ENCODE measurements around the gene KLHL25.

The KLHL25 gene

DNA sequence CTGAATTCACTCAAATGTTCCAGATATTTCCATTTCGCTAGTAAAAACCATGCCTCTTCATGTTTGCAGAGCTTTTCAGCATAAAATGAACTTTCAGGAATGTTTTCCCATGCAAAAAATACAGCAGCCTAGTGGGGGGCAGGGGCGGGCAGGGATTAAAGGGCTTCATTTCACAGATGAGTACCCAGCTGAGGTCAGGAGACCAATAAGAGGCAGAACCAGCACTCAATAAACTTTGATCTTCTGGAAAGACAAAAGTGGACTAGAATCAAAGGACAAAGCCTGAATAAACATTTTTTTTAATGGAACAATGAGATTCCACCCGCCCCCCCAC lies 8.0 kb downstream of the KLHL25 start:
- ChIA-PET POLR2A (no interaction called here), CTCF (interaction anchor here (0.5 kb wide), 1 partner anchor 15 kb away, joined by 7 read pairs; no protein-coding TSS in a partner anchor)
- TF ChIP-seq LEF1 (IDR thresholded peaks at IDR 0.05; ENCODE audit: borderline replicate concordance) (no peak), HDGF (IDR thresholded peaks at IDR 0.05; ENCODE audit: borderline replicate concordance) (no peak), ARNT (IDR thresholded peaks at IDR 0.05) (no peak), L3MBTL2 (conservative IDR thresholded peaks at IDR 0.05) (no peak), TARDBP (IDR thresholded peaks at IDR 0.05) (no peak), SUZ12 (IDR thresholded peaks at IDR 0.05) (no peak), FOXM1 (IDR thresholded peaks at IDR 0.05; ENCODE audit: borderline replicate concordance) (no peak), NFRKB (IDR thresholded peaks at IDR 0.05) (no peak), CTBP1 (IDR thresholded peaks at IDR 0.05; ENCODE audit: borderline replicate concordance) (no peak), SP1 (IDR thresholded peaks at IDR 0.05) (no peak)
- no peak for DNase-seq (ENCODE audit: extremely low spot score)

DNA sequence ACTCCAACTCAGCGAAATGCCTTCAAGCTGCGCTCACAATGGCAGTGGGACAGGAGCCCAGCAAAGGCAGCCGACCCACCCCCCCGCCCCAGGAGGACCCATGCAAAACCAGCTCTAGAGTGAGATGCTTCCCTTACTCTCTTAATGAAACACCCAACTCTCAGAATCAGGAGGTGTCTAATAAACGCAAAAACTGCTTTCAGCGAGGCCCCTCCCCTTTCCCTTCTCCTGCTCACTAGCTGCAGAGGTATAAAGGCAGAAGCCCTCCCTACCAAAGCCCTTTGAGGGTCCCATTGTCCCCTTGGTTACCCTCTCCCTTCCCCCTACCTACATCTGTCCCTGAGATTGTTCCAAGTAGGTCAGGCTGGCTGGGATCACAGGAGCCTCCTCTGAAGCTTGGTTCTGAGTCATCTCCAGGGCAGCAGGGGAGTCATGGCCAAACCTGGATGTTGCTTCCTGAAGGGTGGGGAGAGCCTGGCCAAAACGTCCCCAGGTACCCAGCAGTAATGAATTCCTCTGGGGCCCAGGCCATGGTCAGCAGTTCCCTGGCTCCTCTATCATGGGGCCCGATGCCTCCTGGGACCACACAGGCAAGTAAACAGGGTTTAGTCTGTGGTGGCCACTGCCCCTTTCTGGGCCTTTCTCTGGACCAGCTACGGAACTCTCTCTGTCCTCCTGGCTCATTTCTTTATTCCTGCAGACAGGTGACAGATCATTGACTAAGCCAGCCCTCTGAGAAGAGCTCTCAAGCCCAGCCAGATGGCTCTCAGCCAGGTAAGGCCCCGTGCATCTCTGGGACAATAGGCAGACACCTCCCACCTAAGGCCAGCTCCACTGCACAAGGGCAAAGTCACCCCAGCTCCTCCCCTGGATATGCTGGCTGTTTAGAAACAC lies 8.6 kb downstream of the KLHL25 start:
- no peak for DNase-seq (ENCODE audit: extremely low spot score)

DNA sequence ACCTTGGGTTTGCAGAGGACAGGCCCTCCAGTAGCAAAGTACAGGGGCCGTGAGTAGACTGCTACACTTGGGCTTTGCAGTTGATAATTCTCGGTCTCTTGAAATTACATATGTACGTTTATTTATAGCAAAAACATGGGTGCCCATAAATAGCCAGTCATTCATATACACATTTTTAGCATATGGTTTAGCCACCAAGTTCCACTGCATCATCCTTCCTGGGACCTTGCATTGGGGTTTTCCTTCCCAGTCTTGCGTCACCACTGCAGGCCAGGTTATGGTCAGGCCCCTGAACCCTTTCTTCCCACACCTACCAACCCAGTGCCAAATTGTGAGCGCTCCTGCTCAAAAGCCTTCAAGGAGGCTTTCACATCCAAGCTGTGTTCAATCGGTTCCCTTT lies 12.7 kb downstream of the KLHL25 start:
- TF ChIP-seq NFRKB (IDR thresholded peaks at IDR 0.05) (no peak), SUZ12 (IDR thresholded peaks at IDR 0.05) (no peak), FOXK2 (IDR thresholded peaks at IDR 0.05) (no peak), FOXA1 (IDR thresholded peaks at IDR 0.05) (no peak), PKNOX1 (IDR thresholded peaks at IDR 0.05) (no peak), CTBP1 (IDR thresholded peaks at IDR 0.05; ENCODE audit: borderline replicate concordance) (no peak), BHLHE40 (IDR thresholded peaks at IDR 0.05; ENCODE audit: borderline replicate concordance) (no peak), SP1 (IDR thresholded peaks at IDR 0.05) (no peak), FOXM1 (IDR thresholded peaks at IDR 0.05; ENCODE audit: borderline replicate concordance) (no peak), TARDBP (IDR thresholded peaks at IDR 0.05) (no peak), L3MBTL2 (conservative IDR thresholded peaks at IDR 0.05) (no peak), LEF1 (IDR thresholded peaks at IDR 0.05; ENCODE audit: borderline replicate concordance) (no peak), HDGF (IDR thresholded peaks at IDR 0.05; ENCODE audit: borderline replicate concordance) (no peak), ARNT (IDR thresholded peaks at IDR 0.05) (no peak), ZNF384 (IDR thresholded peaks at IDR 0.05) (no peak), ELF4 (IDR thresholded peaks at IDR 0.05) (no peak)
- DNase-seq (ENCODE audit: extremely low spot score): no peak
- POLR2A ChIA-PET: no interaction called here
- CTCF ChIA-PET: no interaction called here

More for the DNA sequence above, 8.6 kb downstream of the KLHL25 start:
- ChIA-PET CTCF (interaction anchor here (0.5 to 0.6 kb wide), 2 partner anchors 15 to 22 kb away, joined by 3 to 7 read pairs; no protein-coding TSS in a partner anchor), POLR2A (interaction anchor here (0.7 kb wide), 1 partner anchor 8 kb away, joined by 3 read pairs; no protein-coding TSS in a partner anchor)
- TF ChIP-seq BHLHE40 (IDR thresholded peaks at IDR 0.05; ENCODE audit: borderline replicate concordance) (no peak), FOXK2 (IDR thresholded peaks at IDR 0.05) (no peak), CTBP1 (IDR thresholded peaks at IDR 0.05; ENCODE audit: borderline replicate concordance) (no peak), HDGF (IDR thresholded peaks at IDR 0.05; ENCODE audit: borderline replicate concordance) (no peak), L3MBTL2 (conservative IDR thresholded peaks at IDR 0.05) (no peak)

GRCh38 chr15:85781099-85781498 lies 13.6 kb downstream of the KLHL25 start:
- DNase-seq (ENCODE audit: extremely low spot score): no peak
- POLR2A ChIA-PET: no interaction called here
- TF ChIP-seq FOXM1 (IDR thresholded peaks at IDR 0.05; ENCODE audit: borderline replicate concordance): no peak
- no peak for TF ChIP-seq PKNOX1 (IDR thresholded peaks at IDR 0.05)
- no peak for TF ChIP-seq ELF4 (IDR thresholded peaks at IDR 0.05)
- TF ChIP-seq FOXK2 (IDR thresholded peaks at IDR 0.05): no peak
- no peak for TF ChIP-seq L3MBTL2 (conservative IDR thresholded peaks at IDR 0.05)
- no peak for TF ChIP-seq ARNT (IDR thresholded peaks at IDR 0.05)
- no peak for TF ChIP-seq CTBP1 (IDR thresholded peaks at IDR 0.05; ENCODE audit: borderline replicate concordance)
- CTCF ChIA-PET: no interaction called here

DNA sequence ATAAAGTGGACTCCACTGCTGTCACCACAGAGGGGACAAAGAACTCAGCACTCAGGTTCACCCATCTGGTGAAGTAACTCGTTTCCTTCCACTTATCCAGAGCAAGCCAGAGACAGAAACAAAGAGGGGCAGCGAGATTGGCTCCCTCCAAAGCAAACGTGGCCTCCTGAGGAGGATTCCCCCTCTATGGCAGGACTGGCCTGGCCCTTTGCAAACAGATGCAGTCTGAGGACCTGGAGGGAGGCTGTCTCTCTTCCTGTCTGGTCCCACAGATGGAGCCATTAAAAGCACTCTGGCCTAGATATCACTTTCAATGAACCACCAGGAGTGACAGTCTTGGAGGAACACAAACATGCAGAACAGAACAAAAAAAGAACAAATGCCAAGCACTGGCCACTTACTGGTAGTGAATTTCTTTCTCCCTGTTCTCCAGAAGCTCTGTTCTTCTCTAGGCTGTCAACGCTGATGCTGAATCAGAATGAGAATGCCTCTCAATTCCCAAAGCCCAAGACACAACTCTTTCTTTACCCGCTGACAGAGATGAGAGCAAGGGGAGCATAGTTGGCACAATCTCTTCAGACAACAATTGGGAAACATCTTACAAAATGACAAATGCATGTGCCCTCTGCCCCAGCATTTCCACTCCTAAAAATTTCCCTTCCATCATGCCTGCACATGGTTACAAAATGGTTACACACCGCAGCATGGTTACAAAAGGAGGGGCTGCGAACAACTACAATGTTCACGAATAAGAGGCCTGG lies 14.3 kb downstream of the KLHL25 start:
- ChIA-PET CTCF (no interaction called here), POLR2A (no interaction called here)
- DNase-seq (ENCODE audit: extremely low spot score): no peak
- TF ChIP-seq ZNF384 (IDR thresholded peaks at IDR 0.05): no peak
- no peak for TF ChIP-seq SP1 (IDR thresholded peaks at IDR 0.05)
- TF ChIP-seq FOXA1 (IDR thresholded peaks at IDR 0.05): no peak
- no peak for TF ChIP-seq SUZ12 (IDR thresholded peaks at IDR 0.05)
- TF ChIP-seq TARDBP (IDR thresholded peaks at IDR 0.05): no peak
- TF ChIP-seq FOXM1 (IDR thresholded peaks at IDR 0.05; ENCODE audit: borderline replicate concordance): no peak
- no peak for TF ChIP-seq ARNT (IDR thresholded peaks at IDR 0.05)
- no peak for TF ChIP-seq HDGF (IDR thresholded peaks at IDR 0.05; ENCODE audit: borderline replicate concordance)
- no peak for TF ChIP-seq NFRKB (IDR thresholded peaks at IDR 0.05)
- no peak for TF ChIP-seq LEF1 (IDR thresholded peaks at IDR 0.05; ENCODE audit: borderline replicate concordance)
- TF ChIP-seq L3MBTL2 (conservative IDR thresholded peaks at IDR 0.05): no peak
- no peak for TF ChIP-seq CTBP1 (IDR thresholded peaks at IDR 0.05; ENCODE audit: borderline replicate concordance)
- no peak for TF ChIP-seq PKNOX1 (IDR thresholded peaks at IDR 0.05)
- no peak for TF ChIP-seq BHLHE40 (IDR thresholded peaks at IDR 0.05; ENCODE audit: borderline replicate concordance)
- no peak for TF ChIP-seq ELF4 (IDR thresholded peaks at IDR 0.05)
- no peak for TF ChIP-seq FOXK2 (IDR thresholded peaks at IDR 0.05)

All from HEK293T (cell line).